Measurements from ENCODE around the gene CCDC107.

- no peak for TF ChIP-seq CTCF (IDR thresholded peaks at IDR 0.05; ENCODE audit: poor library complexity)
- TF ChIP-seq EZH2 (IDR thresholded peaks at IDR 0.05; ENCODE audit: borderline replicate concordance), result no peak
These were observed 22.4 kb upstream of the CCDC107 start for GRCh38 chr9:35635730-35636129.

Measured in hepatocyte (in vitro differentiated cells).